Neural cell (in vitro differentiated cells): ENCODE data around the gene SRD5A2. TPM values are rescaled to one million over a fixed set of nuclear protein-coding genes. Genes with fewer than 3 reads are reported as not detected.
"Not testable (repeated sequence)": the region's sequence is repeated elsewhere in the genome, so short reads cannot be mapped to it uniquely, and the experiment has no call there.

Experiments used
- H2AFZ ChIP-seq: fragments of 200-600, 300-800 bp; sonication (generic), shearing (Covaris generic); 2 replicates; pipeline ENCODE4 v1.6.0; 2014; ENCODE audit warnings: low read depth, mild to moderate bottlenecking, antibody characterized with exemption, low read length, moderate library complexity
- H3F3A ChIP-seq: fragments of 200-600 bp; shearing (Covaris generic); 2 replicates; pipeline ENCODE4 v1.6.1; 2016; ENCODE audit warnings: mild to moderate bottlenecking, moderate library complexity, mixed read lengths, antibody characterized with exemption, low read length; ENCODE audit not compliant: insufficient read depth, poor library complexity, severe bottlenecking
- H3K27ac ChIP-seq: fragments of 200-600, 300-800 bp; sonication (generic), shearing (Covaris generic); 2 replicates; pipeline ENCODE4 v1.5.1; 2014; ENCODE audit warnings: mild to moderate bottlenecking, low read length, moderate library complexity
- H3K27me3 ChIP-seq: fragments of 300-800, 200-600 bp; sonication (generic), shearing (Covaris generic); 2 replicates; pipeline ENCODE4 v1.6.0; 2014; ENCODE audit warnings: mild to moderate bottlenecking, low read depth, low read length, moderate library complexity; ENCODE audit not compliant: insufficient read depth
- H3K36me3 ChIP-seq: fragments of 300-800, 200-600 bp; sonication (generic), shearing (Covaris generic); 2 replicates; pipeline ENCODE4 v1.5.1; 2014; ENCODE audit warnings: mild to moderate bottlenecking, antibody characterized with exemption, low read length, moderate library complexity; ENCODE audit not compliant: insufficient read depth
- H3K4me2 ChIP-seq: fragments of 300-800, 200-600 bp; sonication (generic), shearing (Covaris generic); 2 replicates; pipeline ENCODE4 v1.6.0; 2014; ENCODE audit warnings: mild to moderate bottlenecking, low read length
- H3K4me3 ChIP-seq: fragments of 300-800, 200-600 bp; sonication (generic), shearing (Covaris generic); 2 replicates; pipeline ENCODE4 v1.5.1; 2014; ENCODE audit warnings: mild to moderate bottlenecking, low read length, moderate library complexity
- H3K79me2 ChIP-seq: fragments of 200-600 bp; shearing (Covaris generic); replicated peaks from 2 replicates; pipeline ENCODE4 v1.6.0; 2014; ENCODE audit warnings: mild to moderate bottlenecking, low read length, moderate library complexity; ENCODE audit not compliant: insufficient read depth
- H3K9ac ChIP-seq: fragments of 300-800, 200-600 bp; sonication (generic), shearing (Covaris generic); 2 replicates; pipeline ENCODE4 v1.6.1; 2016; ENCODE audit warnings: mild to moderate bottlenecking, low read length, mixed read lengths
- H3K9me2 ChIP-seq: fragments of 200-600 bp; shearing (Covaris generic); 2 replicates; pipeline ENCODE4 v1.6.1; 2016; ENCODE audit warnings: mild to moderate bottlenecking, low read length, mixed read lengths; ENCODE audit not compliant: insufficient read depth
- H3K9me3 ChIP-seq: fragments of 200-600, 300-800 bp; sonication (generic), shearing (Covaris generic); 2 replicates; pipeline ENCODE4 v1.6.1; 2016; ENCODE audit warnings: mild to moderate bottlenecking, mixed run types, low read length, moderate library complexity, mixed read lengths
- H4K20me1 ChIP-seq: fragments of 200-600 bp; shearing (Covaris generic); 2 replicates; pipeline ENCODE4 v1.6.1; 2016; ENCODE audit warnings: mild to moderate bottlenecking, mixed run types; ENCODE audit not compliant: insufficient read depth
- EP300 ChIP-seq: fragments of 450-650 bp; conservative IDR thresholded peaks from 2 replicates; pipeline ENCODE4 v1.6.1; 2014; ENCODE audit warnings: antibody characterized with exemption, mild to moderate bottlenecking, moderate library complexity; ENCODE audit not compliant: poor library complexity, severe bottlenecking
- EZH2 ChIP-seq: fragments of 200-600, 300-800 bp; shearing (Covaris generic), sonication (generic); IDR thresholded peaks from 2 replicates; pipeline ENCODE4 v1.6.1; 2014; ENCODE audit warnings: antibody characterized with exemption, low read length, borderline replicate concordance, mild to moderate bottlenecking; ENCODE audit not compliant: insufficient read depth, poor library complexity, severe bottlenecking
- MXI1 ChIP-seq: fragments of 450-650 bp; conservative IDR thresholded peaks from 2 replicates; pipeline ENCODE4 v1.6.1; 2014; ENCODE audit warnings: antibody characterized with exemption, mild to moderate bottlenecking; ENCODE audit not compliant: poor library complexity, severe bottlenecking
- POLR2AphosphoS5 ChIP-seq: IDR thresholded peaks from 2 replicates; pipeline ENCODE4 v1.6.1; 2012
- RAD21 ChIP-seq: fragments of 450-650 bp; conservative IDR thresholded peaks from 2 replicates; pipeline ENCODE4 v1.6.1; 2014; ENCODE audit warnings: antibody characterized with exemption, mild to moderate bottlenecking, moderate library complexity
- REST ChIP-seq: IDR thresholded peaks from 2 replicates; pipeline ENCODE4 v1.6.1; 2012; ENCODE audit warnings: borderline replicate concordance
- SMC3 ChIP-seq: fragments of 450-650 bp; conservative IDR thresholded peaks from 2 replicates; pipeline ENCODE4 v1.6.1; 2014; ENCODE audit warnings: antibody characterized with exemption, mild to moderate bottlenecking, moderate library complexity; ENCODE audit not compliant: poor library complexity
- TAF1 ChIP-seq: IDR thresholded peaks from 2 replicates; pipeline ENCODE4 v1.6.1; 2012; ENCODE audit warnings: low read depth
- polyA plus RNA-seq: library from polyadenylated mRNA; depleted of rRNA; stranded (reverse); fragments of >200 nt; gene quantifications from 2 replicates; pipeline ENCODE4 v1.2.3, GENCODE V29; 2014
- TF ChIP-seq, protein P1 (sequence below): fragments of 450-650 bp; IDR thresholded peaks from 2 replicates; pipeline ENCODE4 v1.5.1; 2014; ENCODE audit warnings: antibody characterized with exemption, mild to moderate bottlenecking, moderate library complexity; ENCODE audit not compliant: poor library complexity, severe bottlenecking

The SRD5A2 gene
- polyA plus RNA-seq, 1 donor from 2014 or later, result 0.11 TPM

DNA sequence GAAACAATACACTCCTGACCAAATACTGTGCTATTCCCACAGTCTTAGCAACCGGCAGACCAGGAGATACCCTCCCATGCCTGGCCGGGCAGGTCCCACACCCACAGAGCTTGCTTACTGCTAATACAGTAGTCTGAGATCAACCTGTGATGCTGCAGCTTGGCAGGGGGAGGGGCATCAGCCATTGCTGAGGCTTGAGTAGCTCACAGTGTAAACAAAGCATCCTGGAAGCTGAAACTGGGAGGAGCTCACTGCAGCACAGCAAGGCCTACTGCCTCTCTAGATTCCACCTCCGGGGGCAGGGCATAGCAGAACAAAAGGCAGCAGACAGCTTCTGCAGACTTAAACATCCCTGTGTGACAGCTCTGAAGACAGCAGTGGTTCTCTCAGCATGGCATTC is 91.4 kb downstream of the SRD5A2 start:
- H3K9me3 ChIP-seq, H3K4me3 ChIP-seq, H3K27ac ChIP-seq, H4K20me1 ChIP-seq, H3F3A ChIP-seq, H2AFZ ChIP-seq, H3K79me2 ChIP-seq, H3K36me3 ChIP-seq, H3K9ac ChIP-seq, H3K27me3 ChIP-seq, H3K4me2 ChIP-seq, H3K9me2 ChIP-seq: not testable (repeated sequence)

- Histone ChIP-seq H3K9me2 (no peaks in the 10 kb centered on the region), H3K79me2 (no peaks in the 10 kb centered on the region), H3K4me3 (no peak overlapping the region), H3K9me3 (no peaks in the 10 kb centered on the region), H2AFZ (no peak overlapping the region), H3F3A (no peaks in the 10 kb centered on the region), H3K27me3 (no peaks in the 10 kb centered on the region), H4K20me1 (no peaks in the 10 kb centered on the region), H3K9ac (no peak overlapping the region), H3K27ac (no peak overlapping the region), H3K4me2 (no peak overlapping the region), H3K36me3 (no peaks in the 10 kb centered on the region)
- no peak for TF ChIP-seq RAD21
- no peak for TF ChIP-seq POLR2AphosphoS5
- TF ChIP-seq EP300, result no peak
- no peak for TF ChIP-seq EZH2
- TF ChIP-seq MXI1, result no peak
Measured at GRCh38 chr2:31483246-31483645, 97.5 kb downstream of the SRD5A2 start.

- H3K27ac ChIP-seq, result no peak overlapping the region
- no peak overlapping the region for H2AFZ ChIP-seq
- H3K9ac ChIP-seq, result no peak overlapping the region
- H3K4me3 ChIP-seq, result no peak overlapping the region
- TF ChIP-seq EZH2, result no peak
- TF ChIP-seq, protein P1, sequence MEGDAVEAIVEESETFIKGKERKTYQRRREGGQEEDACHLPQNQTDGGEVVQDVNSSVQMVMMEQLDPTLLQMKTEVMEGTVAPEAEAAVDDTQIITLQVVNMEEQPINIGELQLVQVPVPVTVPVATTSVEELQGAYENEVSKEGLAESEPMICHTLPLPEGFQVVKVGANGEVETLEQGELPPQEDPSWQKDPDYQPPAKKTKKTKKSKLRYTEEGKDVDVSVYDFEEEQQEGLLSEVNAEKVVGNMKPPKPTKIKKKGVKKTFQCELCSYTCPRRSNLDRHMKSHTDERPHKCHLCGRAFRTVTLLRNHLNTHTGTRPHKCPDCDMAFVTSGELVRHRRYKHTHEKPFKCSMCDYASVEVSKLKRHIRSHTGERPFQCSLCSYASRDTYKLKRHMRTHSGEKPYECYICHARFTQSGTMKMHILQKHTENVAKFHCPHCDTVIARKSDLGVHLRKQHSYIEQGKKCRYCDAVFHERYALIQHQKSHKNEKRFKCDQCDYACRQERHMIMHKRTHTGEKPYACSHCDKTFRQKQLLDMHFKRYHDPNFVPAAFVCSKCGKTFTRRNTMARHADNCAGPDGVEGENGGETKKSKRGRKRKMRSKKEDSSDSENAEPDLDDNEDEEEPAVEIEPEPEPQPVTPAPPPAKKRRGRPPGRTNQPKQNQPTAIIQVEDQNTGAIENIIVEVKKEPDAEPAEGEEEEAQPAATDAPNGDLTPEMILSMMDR, result no peak
- TF ChIP-seq EP300, result no peak
- no peak for TF ChIP-seq POLR2AphosphoS5
- no peak for TF ChIP-seq RAD21
- TF ChIP-seq TAF1, result no peak
- no peak for TF ChIP-seq MXI1
- no peak for TF ChIP-seq SMC3
- no peak for TF ChIP-seq REST
- H4K20me1 ChIP-seq, result no peaks in the 10 kb centered on the region
- no peak overlapping the region for H3K4me2 ChIP-seq
- H3K9me3 ChIP-seq, result no peaks in the 10 kb centered on the region
- no peaks in the 10 kb centered on the region for H3K27me3 ChIP-seq
- H3K9me2 ChIP-seq, result no peaks in the 10 kb centered on the region
- H3K79me2 ChIP-seq, result no peaks in the 10 kb centered on the region
- H3K36me3 ChIP-seq, result no peaks in the 10 kb centered on the region
- H3F3A ChIP-seq, result no peaks in the 10 kb centered on the region
Measured at GRCh38 chr2:31476511-31477180, 104.1 kb downstream of the SRD5A2 start.
